H9 (cell line): ENCODE data around the gene EEF1A2. TPM values are rescaled to one million over a fixed set of nuclear protein-coding genes. Genes with fewer than 3 reads are reported as not detected.

Experiments used
- DNase-seq: peaks from one replicate; pipeline ENCODE4 v3.0.0-alpha.2; 2017
- H2AFZ ChIP-seq: one replicate; pipeline ENCODE4 v1.6.1; 2013; ENCODE audit warnings: mild to moderate bottlenecking, low read length, control low read depth, moderate library complexity
- H2AK5ac ChIP-seq: 2 replicates; pipeline ENCODE4 v1.6.1; 2013; ENCODE audit warnings: low read length, control low read depth, mixed read lengths; ENCODE audit not compliant: insufficient read length
- H2BK120ac ChIP-seq: one replicate; pipeline ENCODE4 v1.6.1; 2013; ENCODE audit warnings: low read depth, mild to moderate bottlenecking, low read length, control low read depth, inconsistent platforms; ENCODE audit not compliant: poor library complexity, severe bottlenecking
- H2BK12ac ChIP-seq: 2 replicates; pipeline ENCODE4 v1.6.1; 2013; ENCODE audit warnings: low read length, control low read depth, mixed read lengths, low read depth; ENCODE audit not compliant: insufficient read length
- H2BK15ac ChIP-seq: 2 replicates; pipeline ENCODE4 v1.6.1; 2013; ENCODE audit warnings: low read depth, low read length, control low read depth
- H2BK20ac ChIP-seq: one replicate; pipeline ENCODE4 v1.6.1; 2013; ENCODE audit warnings: low read depth, mild to moderate bottlenecking, low read length, control low read depth, inconsistent platforms; ENCODE audit not compliant: poor library complexity, severe bottlenecking
- H2BK5ac ChIP-seq: 2 replicates; pipeline ENCODE4 v1.6.1; 2013; ENCODE audit warnings: low read length, control low read depth, mixed read lengths; ENCODE audit not compliant: insufficient read length
- H3K14ac ChIP-seq: 2 replicates; pipeline ENCODE4 v1.6.1; 2013; ENCODE audit warnings: low read length, control low read depth; ENCODE audit not compliant: insufficient read depth
- H3K18ac ChIP-seq: 2 replicates; pipeline ENCODE4 v1.6.1; 2013; ENCODE audit warnings: low read depth, mild to moderate bottlenecking, mixed read lengths, low read length, control low read depth; ENCODE audit not compliant: insufficient read length
- H3K23ac ChIP-seq: 2 replicates; pipeline ENCODE4 v1.6.1; 2013; ENCODE audit warnings: low read length, control low read depth, mixed read lengths, low read depth; ENCODE audit not compliant: insufficient read length
- H3K23me2 ChIP-seq: 2 replicates; pipeline ENCODE4 v1.6.1; 2013; ENCODE audit warnings: low read depth, mild to moderate bottlenecking, mixed read lengths, low read length, control low read depth; ENCODE audit not compliant: insufficient read length, poor library complexity, severe bottlenecking
- H3K27ac ChIP-seq: 2 replicates; pipeline ENCODE4 v1.5.1; 2013; ENCODE audit warnings: low read length, control low read depth, mixed read lengths, low read depth; ENCODE audit not compliant: insufficient read length
- H3K27me3 ChIP-seq: 2 replicates; pipeline ENCODE4 v1.6.1; 2013; ENCODE audit warnings: low read length, control low read depth, inconsistent platforms; ENCODE audit not compliant: insufficient read depth
- H3K4ac ChIP-seq: 2 replicates; pipeline ENCODE4 v1.6.1; 2013; ENCODE audit warnings: low read depth, mild to moderate bottlenecking, control low read depth, inconsistent platforms, low read length, moderate library complexity
- H3K4me1 ChIP-seq: 2 replicates; pipeline ENCODE4 v1.6.1; 2013; ENCODE audit warnings: low read length, control low read depth, inconsistent platforms; ENCODE audit not compliant: insufficient read depth
- H3K4me2 ChIP-seq: 2 replicates; pipeline ENCODE4 v1.6.1; 2013; ENCODE audit warnings: low read length, control low read depth, mixed read lengths; ENCODE audit not compliant: insufficient read length, insufficient read depth
- H3K56ac ChIP-seq: 2 replicates; pipeline ENCODE4 v1.6.1; 2013; ENCODE audit warnings: low read depth, mild to moderate bottlenecking, mixed read lengths, low read length, control low read depth; ENCODE audit not compliant: insufficient read length
- H3K79me1 ChIP-seq: 2 replicates; pipeline ENCODE4 v1.6.1; 2013; ENCODE audit warnings: low read depth, mild to moderate bottlenecking, moderate library complexity, low read length, control low read depth, inconsistent platforms; ENCODE audit not compliant: insufficient read depth, poor library complexity, severe bottlenecking
- H3K79me2 ChIP-seq: 2 replicates; pipeline ENCODE4 v1.6.1; 2013; ENCODE audit warnings: low read length, control low read depth, inconsistent platforms; ENCODE audit not compliant: insufficient read depth
- H3K9ac ChIP-seq: 2 replicates; pipeline ENCODE4 v1.6.1; 2013; ENCODE audit warnings: low read length, control low read depth, mixed read lengths; ENCODE audit not compliant: insufficient read length; ENCODE audit errors: extremely low read depth
- H3K9me3 ChIP-seq: one replicate; pipeline ENCODE4 v1.6.1; 2013; ENCODE audit warnings: low read depth, low read length, inconsistent platforms; ENCODE audit not compliant: control insufficient read depth
- H3T11ph ChIP-seq: one replicate; pipeline ENCODE4 v1.6.1; 2013; ENCODE audit warnings: mild to moderate bottlenecking, low read length, control low read depth, inconsistent platforms
- H4K20me1 ChIP-seq: one replicate; pipeline ENCODE4 v1.6.1; 2013; ENCODE audit not compliant: control insufficient read depth, insufficient read length, insufficient read depth
- H4K5ac ChIP-seq: 2 replicates; pipeline ENCODE4 v1.6.1; 2013; ENCODE audit warnings: low read depth, mild to moderate bottlenecking, mixed read lengths, low read length, control low read depth; ENCODE audit not compliant: insufficient read length
- H4K8ac ChIP-seq: replicated peaks from 2 replicates; pipeline ENCODE4 v1.6.1; 2013; ENCODE audit warnings: low read length, control low read depth, mixed read lengths, low read depth; ENCODE audit not compliant: insufficient read length
- H4K91ac ChIP-seq: 2 replicates; pipeline ENCODE4 v1.6.1; 2013; ENCODE audit warnings: low read depth, mild to moderate bottlenecking, moderate library complexity, mixed read lengths, low read length, control low read depth; ENCODE audit not compliant: insufficient read length
- H3K27ac Mint-ChIP-seq, 3 experiments: 2 replicates in 2 of 3; 3 replicates in 1 of 3; pipeline ENCODE4 v1.8.0; 2020 to 2021; ENCODE audit warnings: mixed read lengths in 3 of 3, mild to moderate bottlenecking in 1 of 3, moderate library complexity in 1 of 3
- H3K27me3 Mint-ChIP-seq: 2 replicates; pipeline ENCODE4 v1.8.0; 2021; ENCODE audit warnings: low read depth, mild to moderate bottlenecking, moderate library complexity, mixed read lengths
- H3K36me3 Mint-ChIP-seq, 3 experiments: 2 replicates in 2 of 3; 3 replicates in 1 of 3; pipeline ENCODE4 v1.8.0; 2020 to 2021; ENCODE audit warnings: low read depth in 3 of 3, mixed read lengths in 3 of 3; ENCODE audit not compliant: insufficient read depth in 1 of 3
- H3K4me1 Mint-ChIP-seq, 2 experiments: 2 replicates each; pipeline ENCODE4 v1.8.0; 2020; ENCODE audit warnings: mixed read lengths in 2 of 2
- H3K4me3 Mint-ChIP-seq, 2 experiments: 2 replicates in 1 of 2; 3 replicates in 1 of 2; pipeline ENCODE4 v1.8.0; 2020 to 2021; ENCODE audit warnings: mild to moderate bottlenecking in 2 of 2, mixed read lengths in 2 of 2, moderate library complexity in 1 of 2
- H3K9me3 Mint-ChIP-seq, 2 experiments: 2 replicates in 1 of 2; 3 replicates in 1 of 2; pipeline ENCODE4 v1.8.0; 2020; ENCODE audit warnings: mild to moderate bottlenecking in 2 of 2, mixed read lengths in 2 of 2, moderate library complexity in 1 of 2
- CTCF ChIP-seq: fragments of 200-600 bp; sonication (generic); conservative IDR thresholded peaks from 3 replicates; pipeline ENCODE4 v1.8.0; 2021; ENCODE audit warnings: antibody characterized with exemption, mild to moderate bottlenecking
- WGBS: extraction: QIAGEN DNeasy Blood & Tissue Kit; methylation state at CpG from one replicate; pipeline ENCODE4 v1.1.7; 2013; ENCODE audit warnings: missing lambda C conversion rate, low lambda C conversion rate, mixed read lengths; ENCODE audit not compliant: insufficient read length; ENCODE audit errors: extremely low coverage; 5-methylcytosine and 5-hydroxymethylcytosine counted together
- total RNA-seq: library from RNA; stranded (reverse); gene quantifications from 2 replicates; pipeline ENCODE4 v1.2.1, GENCODE V29; 2021

The EEF1A2 gene
- total RNA-seq, 1 experiment from 2014 or later: 27.4 TPM

- H3K27ac ChIP-seq: no peak overlapping the region
- no CpG with 5 or more reads among the region's 60 CpGs for WGBS
Measured at GRCh38 chr20:63497946-63498935, 642 bp downstream of the EEF1A2 start.

More at GRCh38 chr20:63497946-63498935, 642 bp downstream of the EEF1A2 start:
- Mint-ChIP-seq H3K27me3 (peaks cover 46% of the 10 kb centered on the region), H3K4me1 (peaks cover 4 to 10% of the 10 kb centered on the region in 2 experiments; a peak in 3 of 4 replicates), H3K9me3 (no peaks in the 10 kb centered on the region), H3K36me3 (peaks cover 0 to 6% (median under 1%) of the 10 kb centered on the region in 3 experiments; a peak in 2 of 7 replicates), H3K4me3 (peak overlapping the region; percentile 47 to 76), H3K27ac (no peak overlapping the region)
- no peak for TF ChIP-seq CTCF
- Histone ChIP-seq H3T11ph (no peak overlapping the region), H3K9me3 (no peaks in the 10 kb centered on the region), H2AFZ (no peak overlapping the region), H3K4me1 (no peaks in the 10 kb centered on the region), H2BK15ac (no peak overlapping the region), H2BK5ac (no peak overlapping the region), H2BK120ac (no peak overlapping the region), H3K56ac (no peak overlapping the region), H3K14ac (no peak overlapping the region), H3K23ac (no peak overlapping the region), H3K4ac (no peak overlapping the region), H3K18ac (no peak overlapping the region), H3K27me3 (peaks cover 4% of the 10 kb centered on the region; the same call in 1 of the 2 replicates), H3K79me2 (no peaks in the 10 kb centered on the region), H4K5ac (no peak overlapping the region), H2BK20ac (no peak overlapping the region), H3K9ac (no peak overlapping the region), H4K20me1 (peaks cover 2% of the 10 kb centered on the region), H2AK5ac (no peak overlapping the region), H3K4me2 (peak overlapping the region; percentile 27), H3K23me2 (peaks cover 5% of the 10 kb centered on the region), H4K91ac (no peak overlapping the region), H2BK12ac (no peak overlapping the region), H3K79me1 (no peaks in the 10 kb centered on the region), H4K8ac (no peak overlapping the region)
- peak; percentile 53 for DNase-seq
